Activated CD8-positive, alpha-beta memory T cell treated with anti-CD3 and anti-CD28 coated beads, Interleukin-2, amount 50 U/mL, for 24 hours (primary cell): ENCODE data around the gene GRPEL1.

Experiments used
- DNase-seq: peaks from one replicate; pipeline ENCODE4 v3.0.0-alpha.2; 2020; ENCODE audit errors: extremely low read depth

Gene GRPEL1

GRCh38 chr4:7066006-7066405 is 1.9 kb downstream of the GRPEL1 start:
- no peak for DNase-seq

- DNase-seq, result no peak
Measured at GRCh38 chr4:7063362-7063761, 4.5 kb downstream of the GRPEL1 start.

GRCh38 chr4:7062816-7063215 is 5.0 kb downstream of the GRPEL1 start:
- DNase-seq, result no peak

- no peak for DNase-seq
Measured at GRCh38 chr4:7061815-7062214, 6.0 kb downstream of the GRPEL1 start.

- DNase-seq, result no peak
Measured at GRCh38 chr4:7060346-7061150, 7.3 kb downstream of the GRPEL1 start.

GRCh38 chr4:7059662-7060061 is 8.2 kb downstream of the GRPEL1 start:
- no peak for DNase-seq

GRCh38 chr4:7058792-7059191 is 9.1 kb downstream of the GRPEL1 start:
- no peak for DNase-seq

- no peak for DNase-seq
Measured at GRCh38 chr4:7055990-7056325, 11.9 kb downstream of the GRPEL1 start.

- DNase-seq, result no peak
Measured at GRCh38 chr4:7055111-7055989, 12.5 kb downstream of the GRPEL1 start.

GRCh38 chr4:7054106-7054880 is 13.6 kb downstream of the GRPEL1 start:
- DNase-seq, result no peak

GRCh38 chr4:7052923-7053715 is 14.7 kb downstream of the GRPEL1 start:
- no peak for DNase-seq

- DNase-seq, result no peak
Measured at GRCh38 chr4:7052313-7052712, 15.6 kb downstream of the GRPEL1 start.

GRCh38 chr4:7051905-7052304 is 16.0 kb downstream of the GRPEL1 start:
- no peak for DNase-seq

- no peak for DNase-seq
Measured at GRCh38 chr4:7051144-7051495, 16.7 kb downstream of the GRPEL1 start.

GRCh38 chr4:7050481-7051143 is 17.3 kb downstream of the GRPEL1 start:
- no peak for DNase-seq

- DNase-seq, result no peak
Measured at GRCh38 chr4:7049739-7050138, 18.1 kb downstream of the GRPEL1 start.

- no peak for DNase-seq
Measured at GRCh38 chr4:7049295-7049694, 18.6 kb downstream of the GRPEL1 start.

- DNase-seq, result no peak
Measured at GRCh38 chr4:7048642-7049041, 19.2 kb downstream of the GRPEL1 start.

- no peak for DNase-seq
Measured at GRCh38 chr4:7046971-7047370, 20.9 kb downstream of the GRPEL1 start.

- no peak for DNase-seq
Measured at GRCh38 chr4:7045961-7046921, 21.6 kb downstream of the GRPEL1 start.
